Smooth muscle cell of the coronary artery (primary cell): ENCODE results near the gene VGLL2. TPM values are rescaled to one million over a fixed set of nuclear protein-coding genes. Genes with fewer than 3 reads are reported as not detected.

Experiments used
- total RNA-seq: library from RNA; depleted of rRNA; stranded (reverse); fragments of >200 nt; gene quantifications from 2 replicates; pipeline ENCODE4 v1.2.3, GENCODE V29; 2014; ENCODE audit warnings: low replicate concordance

VGLL2 gene
- total RNA-seq = not detected in 2 replicates

GRCh38 chr6:117265410-117266256 is at the start of gene VGLL2:
TSS of gene VGLL2 (plus strand) at chr6:117265558. CDS start at chr6:117265764, 206 bp downstream.

Other genes with a start within 250 kb of the VGLL2 start
- under 0.01 TPM in 2 replicates for gene ROS1, start 160.4 kb downstream of the VGLL2 start, total RNA-seq
- 13.2 and 65.3 TPM in 2 replicates for gene DCBLD1, start 217.1 kb downstream of the VGLL2 start, total RNA-seq